ENCODE measurements around the gene ASGR1. TPM values are rescaled to one million over a fixed set of nuclear protein-coding genes. Genes with fewer than 3 reads are reported as not detected.

The ASGR1 gene
- total and polyA plus RNA-seq, 2 of the 4 experiments (the other 2 are of a cell fraction): 1.3 to 3.8 TPM

GRCh38 chr17:7218758-7219157, 39.6 kb upstream of the ASGR1 start:
- CTCF ChIA-PET: no interaction called here
- Histone ChIP-seq H3K9me1 (ENCODE audit: insufficient read depth, low read length) (peaks cover 26% of the 10 kb centered on the region), H3K79me1 (ENCODE audit: low read depth in 1 of 2, low read length in 2 of 2) (peaks cover 12 to 88% of the 10 kb centered on the region in 2 experiments), H3K36me3 (ENCODE audit: control insufficient read depth, insufficient read depth, low read length) (peaks cover 28% of the 10 kb centered on the region), H2BK15ac (ENCODE audit: low read depth, low read length) (0 out of 3 replicates have a peak overlapping the region, but pooled peaks have one; percentile 78), H3K4me3 (ENCODE audit: insufficient read depth, low read depth, low read length) (no peak overlapping the region), H4K20me1 (ENCODE audit: insufficient read depth, low read length) (peaks cover 60% of the 10 kb centered on the region), H4K5ac (ENCODE audit: low read depth, low read length) (no peak overlapping the region; the same call in 1 of the 2 replicates), H3K14ac (replicated peaks; ENCODE audit: low read depth, low read length) (no peak overlapping the region), H4K8ac (ENCODE audit: low read depth in 2 of 2, low read length in 2 of 2) (peak overlapping the region; percentile 99; a peak in 3 of 4 replicates), H2BK120ac (ENCODE audit: low read depth, low read length) (no peak overlapping the region), H3K27me3 (ENCODE audit: control insufficient read depth, insufficient read depth, low read length) (no peaks in the 10 kb centered on the region), H3K4me2 (ENCODE audit: low read depth, low read length) (no peak overlapping the region), H3K23ac (ENCODE audit: low read depth, low read length) (no peak overlapping the region), H2AFZ (replicated peaks; ENCODE audit: low read length, poor library complexity) (peak overlapping the region; percentile 95), H3K9ac (ENCODE audit: low read depth, low read length) (no peak overlapping the region), H2BK20ac (ENCODE audit: low read depth, low read length) (no peak overlapping the region), H2AK5ac (ENCODE audit: low read depth, low read length) (peak overlapping the region; percentile 93), H4K91ac (ENCODE audit: insufficient read depth, low read depth, low read length) (peak overlapping the region; percentile 97; the same call in 1 of the 2 replicates), H3K18ac (ENCODE audit: low read depth, low read length) (no peak overlapping the region), H3K9me3 (ENCODE audit: control insufficient read depth, insufficient read depth, low read length) (no peaks in the 10 kb centered on the region), H3K4ac (ENCODE audit: low read depth, low read length) (peak overlapping the region; percentile 99; the same call in 1 of the 2 replicates), H3K27ac (ENCODE audit: insufficient read depth, low read length) (no peak overlapping the region), H3K4me1 (ENCODE audit: control insufficient read depth, insufficient read depth, low read length) (peaks cover 28% of the 10 kb centered on the region), H2AK9ac (replicated peaks; ENCODE audit: low read depth, low read length, poor library complexity) (peak overlapping the region; percentile 32), H2BK5ac (ENCODE audit: low read depth, low read length, poor library complexity, severe bottlenecking) (peak overlapping the region; percentile 86), H3K56ac (ENCODE audit: extremely low read depth, insufficient read depth, low read length) (no peak overlapping the region)
- dilution Hi-C loops (cut with HindIII; ENCODE audit: low sequenced_read_pairs, unreplicated experiment): no loop called here
- TF ChIP-seq ELK1 (IDR thresholded peaks at IDR 0.05; ENCODE audit: borderline replicate concordance, low read depth, low read length): no peak
- no peak for TF ChIP-seq MAZ (IDR thresholded peaks at IDR 0.05; ENCODE audit: borderline replicate concordance, low read depth, low read length)
- TF ChIP-seq MXI1 (IDR thresholded peaks at IDR 0.05; ENCODE audit: borderline replicate concordance, low read depth, low read length): no peak
- no peak for TF ChIP-seq RCOR1 (IDR thresholded peaks at IDR 0.05; ENCODE audit: insufficient replicate concordance, low read length)
- no peak for TF ChIP-seq POLR2A (IDR thresholded peaks at IDR 0.05; ENCODE audit: low read depth, low read length)
- no peak for TF ChIP-seq USF2 (IDR thresholded peaks at IDR 0.05; ENCODE audit: low read depth, low read length)
- TF ChIP-seq CTCF (conservative IDR thresholded peaks at IDR 0.05; ENCODE audit: low read depth, low read length): no peak
- no peak for TF ChIP-seq FOS (IDR thresholded peaks at IDR 0.05; ENCODE audit: low read depth, low read length)
- TF ChIP-seq CEBPB (IDR thresholded peaks at IDR 0.05; ENCODE audit: low read depth, low read length): no peak
- TF ChIP-seq RFX5 (IDR thresholded peaks at IDR 0.05; ENCODE audit: low read depth, low read length): no peak
- TF ChIP-seq CHD1 (IDR thresholded peaks at IDR 0.05; ENCODE audit: low read depth, low read length): no peak
- TF ChIP-seq MAFK (IDR thresholded peaks at IDR 0.05; ENCODE audit: low read depth, low read length): no peak
- no peak for TF ChIP-seq BHLHE40 (IDR thresholded peaks at IDR 0.05; ENCODE audit: low read depth, low read length)
- no peak for TF ChIP-seq SMC3 (IDR thresholded peaks at IDR 0.05; ENCODE audit: low read depth, low read length)
- TF ChIP-seq RAD21 (IDR thresholded peaks at IDR 0.05; ENCODE audit: low read length): no peak
- TF ChIP-seq NFE2L2 (IDR thresholded peaks at IDR 0.05; ENCODE audit: low read depth, low read length): no peak
- in situ Hi-C loops (cut with MboI; ENCODE audit: low sequenced_read_pairs): no loop called here
- POLR2A ChIA-PET (ENCODE audit: unreplicated experiment): interaction anchor here (0.6 to 1.4 kb wide), 2 partner anchors 10 to 386 kb away, joined by 4 to 9 read pairs; no protein-coding TSS in a partner anchor
- no TSS peak for BruUV-seq (replicated peaks)
- no peak for ATAC-seq (ENCODE audit: low read depth)
- WGBS, 2 experiments (ENCODE audit: extremely low coverage in 2 of 2, insufficient read length in 1 of 2): 100% methylated on average over 1 of the region's 6 CpGs; no CpG with 5 or more reads in 1 of the 2 experiments
- intact Hi-C loops (cut with micrococcal nuclease): no loop called here
- DNase-seq: no peak
